MCF 10A (cell line): Measurements from ENCODE around the gene MRPS2. TPM values are rescaled to one million over a fixed set of nuclear protein-coding genes. Genes with fewer than 3 reads are reported as not detected.

Experiments used
- BruUV-seq: library from RNA; stranded (reverse); fragments of 400-500 nt; replicated peaks from 2 replicates; lab custom pipeline; 2021; lab: Mats Ljungman, UMichigan
- CTCF ChIA-PET: fragments of 300-600 bp; sonication (Branson Sonifier 250); formaldehyde crosslinking; extraction: SDS; loops from one replicate; lab custom pipeline; 2021; ENCODE audit warnings: antibody characterized with exemption, inconsistent platforms; lab: Yijun Ruan, JAX
- POLR2A ChIA-PET: fragments of 300-600, 350-650 bp; sonication (Branson Sonifier 250); formaldehyde crosslinking; extraction: SDS; loops from one replicate; lab custom pipeline; 2020; ENCODE audit warnings: antibody characterized with exemption, inconsistent platforms; lab: Yijun Ruan, JAX
- DNase-seq: peaks from one replicate; pipeline ENCODE4 v3.0.0-alpha.2; 2018; ENCODE audit not compliant: unreplicated experiment
- H3K27ac Mint-ChIP-seq: one replicate; pipeline ENCODE4 v1.8.0; 2022; ENCODE audit warnings: mild to moderate bottlenecking, low read depth, mixed read lengths; ENCODE audit not compliant: unreplicated experiment
- H3K27me3 Mint-ChIP-seq: one replicate; pipeline ENCODE4 v1.8.0; 2022; ENCODE audit warnings: mixed read lengths; ENCODE audit not compliant: insufficient read depth, unreplicated experiment
- H3K36me3 Mint-ChIP-seq: one replicate; pipeline ENCODE4 v1.8.0; 2022; ENCODE audit warnings: mild to moderate bottlenecking, moderate library complexity, mixed read lengths; ENCODE audit not compliant: insufficient read depth, unreplicated experiment
- H3K4me1 Mint-ChIP-seq: one replicate; pipeline ENCODE4 v1.8.0; 2022; ENCODE audit warnings: mixed read lengths; ENCODE audit not compliant: insufficient read depth, unreplicated experiment
- H3K4me3 Mint-ChIP-seq: one replicate; pipeline ENCODE4 v1.8.0; 2022; ENCODE audit warnings: mild to moderate bottlenecking, moderate library complexity, mixed read lengths; ENCODE audit not compliant: unreplicated experiment
- H3K9me3 Mint-ChIP-seq: one replicate; pipeline ENCODE4 v1.8.0; 2022; ENCODE audit warnings: mixed read lengths; ENCODE audit not compliant: unreplicated experiment
- CTCF ChIP-seq: fragments of 200-600 bp; IDR thresholded peaks from one replicate; pipeline ENCODE4 v1.8.0; 2022; ENCODE audit warnings: antibody characterized with exemption, mild to moderate bottlenecking; ENCODE audit not compliant: unreplicated experiment
- intact Hi-C: fragments of 100-400 bp; cut with micrococcal nuclease; formaldehyde crosslinking; loops from 2 replicates; pipeline ENCODE4 v1.14.1; 2022
- total RNA-seq: library from RNA; stranded (reverse); gene quantifications from 2 replicates; pipeline ENCODE4 v1.2.3, GENCODE V29; 2022

The MRPS2 gene
- total RNA-seq, 1 experiment from 2014 or later = 45.8 TPM

- ChIA-PET CTCF (interaction anchor here (0.7 kb wide), 1 partner anchor 410 kb away, joined by 3 read pairs; no protein-coding TSS in a partner anchor), POLR2A (no interaction called here)
- no peak overlapping the region for H3K4me3 Mint-ChIP-seq
- H3K4me1 Mint-ChIP-seq = no peaks in the 10 kb centered on the region
- intact Hi-C loops = no loop called here
- no peaks in the 10 kb centered on the region for H3K9me3 Mint-ChIP-seq
- no TSS peak for BruUV-seq
- H3K27me3 Mint-ChIP-seq = peaks cover 28% of the 10 kb centered on the region
- H3K36me3 Mint-ChIP-seq = no peaks in the 10 kb centered on the region
- DNase-seq = no peak
- no peak overlapping the region for H3K27ac Mint-ChIP-seq
- TF ChIP-seq CTCF = no peak
Observed at GRCh38 chr9:135521608-135522095, 21.2 kb downstream of the MRPS2 start.

GRCh38 chr9:135522137-135522877 is 21.8 kb downstream of the MRPS2 start:
- H3K27ac Mint-ChIP-seq = no peak overlapping the region
- peaks cover 25% of the 10 kb centered on the region for H3K27me3 Mint-ChIP-seq
- H3K36me3 Mint-ChIP-seq = no peaks in the 10 kb centered on the region
- DNase-seq = no peak
- ChIA-PET CTCF (interaction anchor here (0.7 kb wide), 1 partner anchor 409 kb away, joined by 3 read pairs; no protein-coding TSS in a partner anchor), POLR2A (no interaction called here)
- H3K4me3 Mint-ChIP-seq = no peak overlapping the region
- intact Hi-C loops = no loop called here
- H3K4me1 Mint-ChIP-seq = no peaks in the 10 kb centered on the region
- no TSS peak for BruUV-seq
- no peak for TF ChIP-seq CTCF
- no peaks in the 10 kb centered on the region for H3K9me3 Mint-ChIP-seq

- no TSS peak for BruUV-seq
- H3K36me3 Mint-ChIP-seq = no peaks in the 10 kb centered on the region
- no peak overlapping the region for H3K27ac Mint-ChIP-seq
- no peaks in the 10 kb centered on the region for H3K9me3 Mint-ChIP-seq
- DNase-seq = no peak
- ChIA-PET POLR2A (no interaction called here), CTCF (no interaction called here)
- intact Hi-C loops = no loop called here
- no peak for TF ChIP-seq CTCF
- H3K4me3 Mint-ChIP-seq = no peak overlapping the region
- H3K27me3 Mint-ChIP-seq = peaks cover 19% of the 10 kb centered on the region
- H3K4me1 Mint-ChIP-seq = no peaks in the 10 kb centered on the region
Observed at GRCh38 chr9:135522931-135523330, 22.4 kb downstream of the MRPS2 start.

GRCh38 chr9:135523521-135524129 is 23.1 kb downstream of the MRPS2 start:
- H3K9me3 Mint-ChIP-seq = no peaks in the 10 kb centered on the region
- TF ChIP-seq CTCF = no peak
- H3K36me3 Mint-ChIP-seq = no peaks in the 10 kb centered on the region
- no peaks in the 10 kb centered on the region for H3K4me1 Mint-ChIP-seq
- no peak for DNase-seq
- H3K27me3 Mint-ChIP-seq = peaks cover 12% of the 10 kb centered on the region
- POLR2A ChIA-PET = no interaction called here
- BruUV-seq = no TSS peak
- H3K4me3 Mint-ChIP-seq = no peak overlapping the region
- CTCF ChIA-PET = no interaction called here
- intact Hi-C loops = no loop called here
- H3K27ac Mint-ChIP-seq = no peak overlapping the region
